H1 (cell line): ENCODE data around the gene SENP2. TPM values are rescaled to one million over a fixed set of nuclear protein-coding genes. Genes with fewer than 3 reads are reported as not detected.

Experiments
- SAP30 ChIP-seq: fragments of 300-600 bp; sonication (generic); IDR thresholded peaks from 2 replicates; pipeline ENCODE4 v1.7.1; 2012; ENCODE audit warnings: low read length, moderate library complexity, mild to moderate bottlenecking, inconsistent platforms; ENCODE audit not compliant: insufficient read depth, insufficient replicate concordance
- SIN3A ChIP-seq, 2 experiments: IDR thresholded peaks in 1 of 2; conservative IDR thresholded peaks in 1 of 2; 2 replicates each; pipeline ENCODE4 v1.6.1; 2011 to 2012; ENCODE audit warnings: low read length in 2 of 2, improper control_type of control experiment in 1 of 2, low read depth in 1 of 2, mild to moderate bottlenecking in 1 of 2
- SIRT6 ChIP-seq: IDR thresholded peaks from one replicate; pipeline ENCODE4 v1.7.1; 2012; ENCODE audit warnings: low read length, inconsistent platforms
- SP4 ChIP-seq: IDR thresholded peaks from 2 replicates; pipeline ENCODE4 v1.6.1; 2012; ENCODE audit warnings: low read length, inconsistent platforms
- polyA plus RNA-seq, 7 experiments: library from polyadenylated mRNA; depleted of rRNA in 3 of 7; stranded (reverse) in 5 of 7; unstranded in 2 of 7; fragments of >200 nt in 5 of 7; fragments of 200-250 nt in 2 of 7; gene quantifications; 1 replicate in 5 of 7; 2 replicates in 1 of 7; 4 replicates in 1 of 7; pipeline versions ENCODE4 v1.2.1 to v1.2.3, GENCODE V29; 2011 to 2013; ENCODE audit warnings: missing spikeins in 2 of 7, mixed read lengths in 2 of 7
- total RNA-seq: library from RNA; stranded (reverse); fragmentation: NEBNext Ultra II Directional; extraction: Animal tissue kit (Norgen Biotek cat#: 25700); gene quantifications from 2 replicates; pipeline ENCODE4 v1.2.1, GENCODE V29; 2021

Gene SENP2
- total and polyA plus RNA-seq, 2 of the 8 experiments (the other 6 are each of a cell fraction or from before 2014, with no cell fraction given), result 25.2 to 69.3 TPM

- TF ChIP-seq SP4 (no peak), SIN3A (conservative IDR thresholded peaks at IDR 0.05 in 1 of 2, IDR thresholded peaks at IDR 0.05 in 1 of 2; ENCODE audit: low read depth in 1 of 2, low read length in 2 of 2) (no peak), SIRT6 (no peak), SAP30 (no peak)
- TF ChIP-seq, all 59 proteins: peak for 0
Observed at GRCh38 chr3:185585518-185585858, 607 bp upstream of the SENP2 start (continued).
